Measurements from ENCODE around the gene CFAP74.

Gene CFAP74

DNA sequence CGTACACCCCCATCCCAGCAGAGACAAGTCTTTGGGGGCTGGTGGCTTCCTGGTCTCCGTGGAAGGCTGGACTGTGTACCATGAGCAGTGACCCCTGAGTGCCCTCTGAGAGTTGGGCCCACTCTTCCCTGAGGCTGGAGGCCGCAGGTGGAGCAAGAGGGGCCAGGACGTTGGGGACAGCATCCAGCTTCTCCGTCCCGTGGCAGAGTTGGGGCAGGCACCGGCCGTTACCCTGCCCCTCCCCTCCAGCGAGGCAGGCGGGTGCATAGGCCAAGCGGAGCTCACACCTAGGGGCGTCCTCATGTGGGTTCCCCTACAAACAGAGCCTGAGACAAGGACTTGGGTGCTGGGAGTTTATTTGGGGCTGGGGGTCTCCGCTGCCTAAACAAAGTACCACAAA is 29.6 kb upstream of the CFAP74 start:
- H3K27ac ChIP-seq (ENCODE audit: extremely low read depth, low read depth, low read length): no peak overlapping the region
- H3K9me3 ChIP-seq (ENCODE audit: control insufficient read depth, insufficient read depth, low read depth, low read length): no peaks in the 10 kb centered on the region
- no peaks in the 10 kb centered on the region for H3K4me1 ChIP-seq (ENCODE audit: control insufficient read depth, insufficient read depth, low read length)
- ChIA-PET POLR2A (no interaction called here), CTCF (interaction anchor here (0.6 to 4.1 kb wide), 2 partner anchors 12 to 16 kb away, joined by 3 to 35 read pairs; no protein-coding TSS in a partner anchor)
- H3K4me3 ChIP-seq (ENCODE audit: low read depth, low read length): no peak overlapping the region
- TF ChIP-seq ZFP3 (tag by site-specific recombination; IDR thresholded peaks at IDR 0.05; ENCODE audit: low read depth) (no peak), YY1 (tag by site-specific recombination; IDR thresholded peaks at IDR 0.05) (no peak), SALL2 (tag by site-specific recombination; IDR thresholded peaks at IDR 0.05; ENCODE audit: borderline replicate concordance) (no peak), GLI2 (tag by site-specific recombination; IDR thresholded peaks at IDR 0.05; ENCODE audit: borderline replicate concordance, low read depth) (no peak), ZNF248 (tag by site-specific recombination; IDR thresholded peaks at IDR 0.05) (no peak), KLF10 (tag by site-specific recombination; IDR thresholded peaks at IDR 0.05) (no peak), ZNF174 (tag by site-specific recombination; IDR thresholded peaks at IDR 0.05) (no peak), HOXA7 (CRISPR knock-in tag; IDR thresholded peaks at IDR 0.05; ENCODE audit: borderline replicate concordance) (no peak), GFI1B (tag by site-specific recombination; IDR thresholded peaks at IDR 0.05) (no peak), ZNF48 (tag by site-specific recombination; IDR thresholded peaks at IDR 0.05) (no peak)
- TF ChIP-seq, protein P1, sequence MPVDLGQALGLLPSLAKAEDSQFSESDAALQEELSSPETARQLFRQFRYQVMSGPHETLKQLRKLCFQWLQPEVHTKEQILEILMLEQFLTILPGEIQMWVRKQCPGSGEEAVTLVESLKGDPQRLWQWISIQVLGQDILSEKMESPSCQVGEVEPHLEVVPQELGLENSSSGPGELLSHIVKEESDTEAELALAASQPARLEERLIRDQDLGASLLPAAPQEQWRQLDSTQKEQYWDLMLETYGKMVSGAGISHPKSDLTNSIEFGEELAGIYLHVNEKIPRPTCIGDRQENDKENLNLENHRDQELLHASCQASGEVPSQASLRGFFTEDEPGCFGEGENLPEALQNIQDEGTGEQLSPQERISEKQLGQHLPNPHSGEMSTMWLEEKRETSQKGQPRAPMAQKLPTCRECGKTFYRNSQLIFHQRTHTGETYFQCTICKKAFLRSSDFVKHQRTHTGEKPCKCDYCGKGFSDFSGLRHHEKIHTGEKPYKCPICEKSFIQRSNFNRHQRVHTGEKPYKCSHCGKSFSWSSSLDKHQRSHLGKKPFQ (tag by site-specific recombination; IDR thresholded peaks at IDR 0.05): no peak
- TF ChIP-seq, protein P2, sequence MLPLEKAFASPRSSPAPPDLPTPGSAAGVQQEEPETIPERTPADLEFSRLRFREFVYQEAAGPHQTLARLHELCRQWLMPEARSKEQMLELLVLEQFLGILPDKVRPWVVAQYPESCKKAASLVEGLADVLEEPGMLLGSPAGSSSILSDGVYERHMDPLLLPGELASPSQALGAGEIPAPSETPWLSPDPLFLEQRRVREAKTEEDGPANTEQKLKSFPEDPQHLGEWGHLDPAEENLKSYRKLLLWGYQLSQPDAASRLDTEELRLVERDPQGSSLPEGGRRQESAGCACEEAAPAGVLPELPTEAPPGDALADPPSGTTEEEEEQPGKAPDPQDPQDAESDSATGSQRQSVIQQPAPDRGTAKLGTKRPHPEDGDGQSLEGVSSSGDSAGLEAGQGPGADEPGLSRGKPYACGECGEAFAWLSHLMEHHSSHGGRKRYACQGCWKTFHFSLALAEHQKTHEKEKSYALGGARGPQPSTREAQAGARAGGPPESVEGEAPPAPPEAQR (tag by site-specific recombination; IDR thresholded peaks at IDR 0.05): no peak
- TF ChIP-seq, protein P3, sequence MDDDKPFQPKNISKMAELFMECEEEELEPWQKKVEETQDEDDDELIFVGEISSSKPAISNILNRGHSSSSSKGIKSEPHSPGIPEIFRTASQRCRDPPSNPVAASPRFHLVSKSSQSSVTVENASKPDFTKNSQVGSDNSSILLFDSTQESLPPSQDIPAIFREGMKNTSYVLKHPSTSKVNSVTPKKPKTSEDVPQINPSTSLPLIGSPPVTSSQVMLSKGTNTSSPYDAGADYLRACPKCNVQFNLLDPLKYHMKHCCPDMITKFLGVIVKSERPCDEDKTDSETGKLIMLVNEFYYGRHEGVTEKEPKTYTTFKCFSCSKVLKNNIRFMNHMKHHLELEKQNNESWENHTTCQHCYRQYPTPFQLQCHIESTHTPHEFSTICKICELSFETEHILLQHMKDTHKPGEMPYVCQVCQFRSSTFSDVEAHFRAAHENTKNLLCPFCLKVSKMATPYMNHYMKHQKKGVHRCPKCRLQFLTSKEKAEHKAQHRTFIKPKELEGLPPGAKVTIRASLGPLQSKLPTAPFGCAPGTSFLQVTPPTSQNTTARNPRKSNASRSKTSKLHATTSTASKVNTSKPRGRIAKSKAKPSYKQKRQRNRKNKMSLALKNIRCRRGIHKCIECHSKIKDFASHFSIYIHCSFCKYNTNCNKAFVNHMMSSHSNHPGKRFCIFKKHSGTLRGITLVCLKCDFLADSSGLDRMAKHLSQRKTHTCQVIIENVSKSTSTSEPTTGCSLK (tag by site-specific recombination; IDR thresholded peaks at IDR 0.05): no peak
- H3K36me3 ChIP-seq (ENCODE audit: control insufficient read depth in 2 of 2, insufficient read depth in 1 of 2, low read length in 2 of 2): no peaks in the 10 kb centered on the region

DNA sequence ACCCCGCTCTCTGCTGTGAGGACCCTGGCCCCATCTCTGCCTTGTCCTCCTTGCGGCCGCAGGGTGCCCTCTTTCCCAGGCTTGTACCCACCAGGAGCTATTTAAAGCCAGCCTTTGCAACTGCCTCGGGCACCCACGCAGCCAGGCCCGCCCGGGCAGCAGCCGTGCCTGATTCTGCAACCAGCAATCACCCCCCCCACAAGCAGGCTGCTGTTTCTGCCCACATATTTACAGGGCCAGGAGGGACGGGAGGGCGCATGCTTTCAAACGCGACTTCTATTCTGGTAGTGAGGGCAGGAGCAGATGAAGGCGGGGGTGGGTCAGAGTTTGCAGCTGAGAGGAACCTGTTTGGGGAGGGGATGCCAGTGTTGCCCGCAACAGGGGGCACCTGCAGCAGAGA is 29.2 kb upstream of the CFAP74 start:
- Histone ChIP-seq H3K4me1 (ENCODE audit: control insufficient read depth, insufficient read depth, low read length) (no peaks in the 10 kb centered on the region), H3K27ac (ENCODE audit: extremely low read depth, low read depth, low read length) (no peak overlapping the region), H3K4me3 (ENCODE audit: low read depth, low read length) (no peak overlapping the region), H3K36me3 (ENCODE audit: control insufficient read depth in 2 of 2, insufficient read depth in 1 of 2, low read length in 2 of 2) (no peaks in the 10 kb centered on the region), H3K9me3 (ENCODE audit: control insufficient read depth, insufficient read depth, low read depth, low read length) (no peaks in the 10 kb centered on the region)
- CTCF ChIA-PET: interaction anchor here (0.6 to 4.1 kb wide), 2 partner anchors 13 to 16 kb away, joined by 3 to 35 read pairs; no protein-coding TSS in a partner anchor
- TF ChIP-seq, protein P4, sequence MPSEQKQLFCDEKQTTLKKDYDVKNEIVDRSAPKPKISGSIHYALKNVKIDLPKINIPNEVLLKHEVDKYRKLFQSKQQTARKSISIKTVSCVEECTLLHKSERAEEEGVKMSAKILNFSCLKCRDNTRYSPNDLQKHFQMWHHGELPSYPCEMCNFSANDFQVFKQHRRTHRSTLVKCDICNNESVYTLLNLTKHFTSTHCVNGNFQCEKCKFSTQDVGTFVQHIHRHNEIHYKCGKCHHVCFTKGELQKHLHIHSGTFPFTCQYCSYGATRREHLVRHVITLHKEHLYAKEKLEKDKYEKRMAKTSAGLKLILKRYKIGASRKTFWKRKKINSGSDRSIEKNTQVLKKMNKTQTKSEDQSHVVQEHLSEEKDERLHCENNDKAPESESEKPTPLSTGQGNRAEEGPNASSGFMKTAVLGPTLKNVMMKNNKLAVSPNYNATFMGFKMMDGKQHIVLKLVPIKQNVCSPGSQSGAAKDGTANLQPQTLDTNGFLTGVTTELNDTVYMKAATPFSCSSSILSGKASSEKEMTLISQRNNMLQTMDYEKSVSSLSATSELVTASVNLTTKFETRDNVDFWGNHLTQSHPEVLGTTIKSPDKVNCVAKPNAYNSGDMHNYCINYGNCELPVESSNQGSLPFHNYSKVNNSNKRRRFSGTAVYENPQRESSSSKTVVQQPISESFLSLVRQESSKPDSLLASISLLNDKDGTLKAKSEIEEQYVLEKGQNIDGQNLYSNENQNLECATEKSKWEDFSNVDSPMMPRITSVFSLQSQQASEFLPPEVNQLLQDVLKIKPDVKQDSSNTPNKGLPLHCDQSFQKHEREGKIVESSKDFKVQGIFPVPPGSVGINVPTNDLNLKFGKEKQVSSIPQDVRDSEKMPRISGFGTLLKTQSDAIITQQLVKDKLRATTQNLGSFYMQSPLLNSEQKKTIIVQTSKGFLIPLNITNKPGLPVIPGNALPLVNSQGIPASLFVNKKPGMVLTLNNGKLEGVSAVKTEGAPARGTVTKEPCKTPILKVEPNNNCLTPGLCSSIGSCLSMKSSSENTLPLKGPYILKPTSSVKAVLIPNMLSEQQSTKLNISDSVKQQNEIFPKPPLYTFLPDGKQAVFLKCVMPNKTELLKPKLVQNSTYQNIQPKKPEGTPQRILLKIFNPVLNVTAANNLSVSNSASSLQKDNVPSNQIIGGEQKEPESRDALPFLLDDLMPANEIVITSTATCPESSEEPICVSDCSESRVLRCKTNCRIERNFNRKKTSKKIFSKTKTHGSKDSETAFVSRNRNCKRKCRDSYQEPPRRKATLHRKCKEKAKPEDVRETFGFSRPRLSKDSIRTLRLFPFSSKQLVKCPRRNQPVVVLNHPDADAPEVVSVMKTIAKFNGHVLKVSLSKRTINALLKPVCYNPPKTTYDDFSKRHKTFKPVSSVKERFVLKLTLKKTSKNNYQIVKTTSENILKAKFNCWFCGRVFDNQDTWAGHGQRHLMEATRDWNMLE (tag by site-specific recombination; conservative IDR thresholded peaks at IDR 0.05; ENCODE audit: low read depth): no peak
- TF ChIP-seq ZNF140 (tag by site-specific recombination; IDR thresholded peaks at IDR 0.05) (no peak), BCL11A (tag by site-specific recombination; IDR thresholded peaks at IDR 0.05; ENCODE audit: low read depth) (no peak), SETDB1 (IDR thresholded peaks at IDR 0.05; ENCODE audit: insufficient read length, low read length) (no peak), ZNF292 (tag by site-specific recombination; IDR thresholded peaks at IDR 0.05; ENCODE audit: borderline replicate concordance, low read depth) (no peak), OVOL3 (tag by site-specific recombination; IDR thresholded peaks at IDR 0.05) (no peak), ZNF394 (tag by site-specific recombination; IDR thresholded peaks at IDR 0.05; ENCODE audit: borderline replicate concordance) (no peak), EGR2 (tag by site-specific recombination; IDR thresholded peaks at IDR 0.05; ENCODE audit: low read depth) (peak; percentile 49; the same call in 1 of the 2 replicates), ZNF530 (tag by site-specific recombination; IDR thresholded peaks at IDR 0.05; ENCODE audit: low read depth) (no peak), ZNF658 (tag by site-specific recombination; IDR thresholded peaks at IDR 0.05) (no peak), ZFHX2 (tag by site-specific recombination; conservative IDR thresholded peaks at IDR 0.05) (peak; percentile 43; the same call in 1 of the 2 replicates)
- TF ChIP-seq, protein P5, sequence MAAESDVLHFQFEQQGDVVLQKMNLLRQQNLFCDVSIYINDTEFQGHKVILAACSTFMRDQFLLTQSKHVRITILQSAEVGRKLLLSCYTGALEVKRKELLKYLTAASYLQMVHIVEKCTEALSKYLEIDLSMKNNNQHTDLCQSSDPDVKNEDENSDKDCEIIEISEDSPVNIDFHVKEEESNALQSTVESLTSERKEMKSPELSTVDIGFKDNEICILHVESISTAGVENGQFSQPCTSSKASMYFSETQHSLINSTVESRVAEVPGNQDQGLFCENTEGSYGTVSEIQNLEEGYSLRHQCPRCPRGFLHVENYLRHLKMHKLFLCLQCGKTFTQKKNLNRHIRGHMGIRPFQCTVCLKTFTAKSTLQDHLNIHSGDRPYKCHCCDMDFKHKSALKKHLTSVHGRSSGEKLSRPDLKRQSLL (tag by site-specific recombination; IDR thresholded peaks at IDR 0.05): no peak
- POLR2A ChIA-PET: no interaction called here
